HG03521 (cell line): ENCODE data around the gene MESP2.

Source experiments
- ATAC-seq: cut with Tn5 transposase; IDR thresholded peaks from one replicate; pipeline ENCODE4 v1.9.1; 2021; ENCODE audit warnings: mild to moderate bottlenecking, moderate library complexity; ENCODE audit not compliant: unreplicated experiment

The MESP2 gene

GRCh38 chr15:89776274-89777072 is at the start of gene MESP2:
Gene MESP2 (plus strand): TSS chr15:89776332. CDS start chr15:89776358, 26 bp downstream.
- peak; percentile 68 for ATAC-seq

DNA sequence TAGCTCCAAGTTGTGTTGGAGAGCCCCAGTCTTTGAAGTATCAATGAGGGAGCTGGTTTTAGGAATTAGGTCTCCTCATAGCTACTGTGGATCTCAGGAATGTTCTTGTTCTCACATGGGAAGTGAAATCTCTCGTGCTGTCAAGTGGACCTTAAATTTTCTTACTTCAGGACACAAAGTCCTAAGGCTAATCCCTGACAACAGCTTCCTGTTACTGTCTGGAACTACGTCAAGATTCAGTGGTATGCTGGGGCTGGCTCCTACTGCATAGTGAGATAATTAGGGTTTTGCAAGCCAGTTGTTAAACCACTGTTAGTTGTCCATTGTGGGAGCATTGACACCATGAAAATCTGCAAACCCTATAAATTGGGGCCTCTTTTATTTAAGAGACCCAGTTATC is 47.9 kb upstream of the MESP2 start:
- ATAC-seq: no peak

DNA sequence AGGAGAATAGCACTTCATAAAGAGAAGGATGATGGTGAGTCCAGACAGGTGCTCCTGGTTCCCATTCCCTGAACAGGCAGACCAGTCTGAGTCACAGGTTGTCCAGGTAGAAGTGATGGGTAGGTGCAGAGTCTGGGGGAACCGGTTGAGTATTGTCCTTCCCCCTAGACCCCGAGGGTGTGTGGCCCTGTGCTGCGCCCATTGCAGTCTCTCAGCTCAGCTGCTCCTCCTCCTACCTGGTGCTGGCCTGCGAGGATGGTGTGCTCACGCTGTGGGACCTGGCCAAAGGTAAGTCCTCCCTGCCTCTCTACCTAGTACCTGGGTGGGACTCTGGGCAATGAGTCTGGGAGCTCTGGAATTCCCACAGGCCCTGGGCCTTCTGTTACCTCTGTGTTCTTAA is 44.9 kb upstream of the MESP2 start:
- no peak for ATAC-seq

- ATAC-seq: no peak
These were observed 43.5 kb upstream of the MESP2 start for GRCh38 chr15:89732451-89733172.

GRCh38 chr15:89735773-89736172 is 40.4 kb upstream of the MESP2 start:
- ATAC-seq: no peak

DNA sequence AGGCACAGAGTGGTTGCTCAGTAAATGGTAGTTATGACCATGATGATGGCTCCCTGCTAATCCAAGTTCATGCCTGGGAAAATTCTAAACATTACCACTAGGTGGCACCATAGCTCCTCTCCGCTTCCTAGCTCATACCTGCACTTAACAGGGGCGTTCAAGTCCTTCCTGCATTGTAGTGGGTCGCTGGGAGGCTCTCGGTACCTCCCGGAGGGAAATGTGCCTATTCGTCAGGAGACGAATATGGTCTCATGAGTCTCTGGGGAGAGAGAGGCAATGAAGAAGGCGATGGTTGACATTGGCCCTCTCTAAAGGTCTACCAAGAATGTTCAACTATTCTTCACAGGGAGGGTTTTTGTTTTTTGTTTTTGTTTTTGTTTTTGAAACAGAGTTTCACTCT is 36.0 kb upstream of the MESP2 start:
- no peak for ATAC-seq

- no peak for ATAC-seq
These were observed 33.1 kb upstream of the MESP2 start for GRCh38 chr15:89743011-89743410.

GRCh38 chr15:89743594-89743993 is 32.5 kb upstream of the MESP2 start:
- no peak for ATAC-seq

GRCh38 chr15:89745131-89745530 is 31.0 kb upstream of the MESP2 start:
- ATAC-seq: no peak

GRCh38 chr15:89745768-89746167 is 30.4 kb upstream of the MESP2 start:
- no peak for ATAC-seq

DNA sequence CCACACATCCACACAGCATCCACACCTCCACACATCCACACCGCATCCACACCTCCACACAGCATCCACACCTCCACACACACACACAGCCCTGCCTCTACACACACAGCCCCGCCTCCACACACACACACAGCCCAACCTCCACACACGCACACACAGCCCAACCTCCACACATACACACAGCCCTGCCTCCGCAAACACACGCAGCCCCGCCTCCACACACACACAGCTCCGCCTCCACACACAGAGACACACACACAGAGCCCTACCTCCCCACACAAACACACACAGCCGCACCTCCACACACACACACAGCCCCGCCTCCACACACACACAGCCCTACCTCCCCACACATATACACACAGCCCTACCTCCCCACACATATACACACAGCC is 29.7 kb upstream of the MESP2 start:
- ATAC-seq: no peak

- no peak for ATAC-seq
These were observed 28.1 kb upstream of the MESP2 start for GRCh38 chr15:89747708-89748682.

- ATAC-seq: no peak
These were observed 27.1 kb upstream of the MESP2 start for GRCh38 chr15:89749054-89749453.

DNA sequence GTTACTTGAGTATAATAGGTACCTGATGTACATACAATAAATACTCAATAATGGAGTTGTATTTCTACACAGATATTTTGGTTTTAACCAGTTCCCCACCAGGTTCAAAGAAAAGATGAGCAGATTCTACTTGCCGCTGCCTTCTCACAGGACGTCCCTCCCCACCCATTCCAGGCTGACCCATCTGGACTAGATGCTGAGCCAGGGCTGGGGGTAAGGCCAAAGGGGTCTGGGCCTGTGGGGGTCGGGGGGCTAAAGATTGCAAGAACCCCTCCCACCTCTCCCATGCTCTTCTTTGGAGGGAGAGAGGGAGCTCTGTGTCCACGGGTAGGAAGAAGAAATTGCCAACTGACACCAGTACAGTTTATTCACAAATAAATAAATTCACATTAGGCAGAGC is 26.6 kb upstream of the MESP2 start:
- no peak for ATAC-seq

DNA sequence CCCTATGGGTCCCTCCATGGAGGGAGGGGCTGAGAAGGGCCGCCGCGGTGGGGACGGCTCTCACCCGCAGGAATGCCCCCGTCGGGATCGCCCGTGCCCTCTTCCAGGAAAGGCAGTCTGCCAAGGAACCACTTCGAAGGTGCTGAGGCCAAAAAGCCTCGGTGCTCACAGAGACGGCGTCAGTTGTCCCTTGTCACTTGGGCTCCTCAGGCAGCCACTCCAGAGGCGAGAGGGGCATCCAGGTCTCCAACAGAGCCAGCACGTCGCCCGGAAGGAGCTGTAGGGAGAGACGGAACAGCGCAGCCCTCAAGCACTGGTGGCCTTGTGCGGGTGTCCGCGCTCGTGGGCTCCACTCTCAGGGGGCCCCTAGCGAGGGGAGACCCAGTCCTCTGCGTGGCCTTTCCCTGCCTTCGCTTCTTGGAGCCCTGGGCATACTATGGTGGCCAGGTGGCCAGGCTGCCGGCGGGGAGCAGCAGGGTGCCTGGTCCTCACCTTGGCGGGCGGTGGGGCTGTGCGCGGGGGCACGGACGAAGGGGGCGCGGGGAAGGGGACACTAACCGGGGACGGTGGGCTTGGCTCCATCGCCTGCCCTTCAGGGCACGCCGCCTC is 26.1 kb upstream of the MESP2 start:
- ATAC-seq: peak; percentile 2

DNA sequence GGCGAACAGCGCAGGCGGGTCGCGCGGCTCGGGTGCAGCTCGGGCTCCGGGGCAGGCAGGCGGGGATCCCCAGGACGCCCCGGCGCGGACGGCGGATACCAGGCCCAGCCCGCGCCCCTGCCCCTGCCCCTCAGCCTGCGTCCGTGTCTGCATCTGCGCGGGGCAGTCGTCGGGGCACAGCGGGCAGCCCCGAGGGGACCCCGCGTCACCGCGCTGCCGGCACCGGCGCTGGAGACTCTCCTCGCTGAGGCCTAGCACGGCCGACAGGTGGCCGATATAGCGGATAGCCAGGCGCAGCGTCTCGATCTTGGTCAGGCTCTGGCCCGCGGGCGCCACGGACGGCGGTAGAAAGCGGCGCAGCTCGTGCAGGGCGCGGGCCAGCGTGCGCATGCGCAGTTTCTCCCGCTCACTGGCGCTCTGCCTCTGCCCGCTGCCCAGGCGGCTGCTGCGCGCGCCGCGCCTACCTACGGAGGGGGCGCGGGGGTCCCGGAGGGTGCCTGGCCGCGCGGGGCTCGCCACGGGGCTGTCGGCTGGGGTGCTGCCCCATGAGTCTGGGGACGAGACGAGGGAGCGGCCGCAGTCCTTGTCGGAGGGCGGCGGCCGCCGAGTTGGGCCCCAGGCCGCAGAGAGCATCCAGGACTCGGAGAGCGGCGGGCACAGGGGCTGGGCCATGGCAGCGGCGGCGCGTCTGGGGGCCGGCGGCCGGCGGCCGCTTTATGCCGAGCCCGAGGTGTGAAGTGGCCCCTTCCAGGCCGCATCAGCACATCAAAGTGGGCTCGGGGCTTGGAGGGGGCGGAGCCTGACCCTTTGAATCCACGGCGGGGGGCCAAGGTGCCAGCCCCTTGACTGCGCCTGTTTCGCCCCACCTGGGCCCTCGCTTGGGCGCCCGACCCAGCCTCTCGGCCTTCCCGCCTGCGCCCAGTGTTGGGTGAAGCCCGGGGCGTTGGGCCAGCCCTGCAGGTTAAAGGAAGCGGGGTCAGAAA is 25.3 kb upstream of the MESP2 start, which contains the start of gene MESP1:
TSS of gene MESP1 (minus strand) at position 690 of the 983 bp plus-strand sequence. CDS start at position 672, 18 bp downstream.
- ATAC-seq: peak; percentile 94

DNA sequence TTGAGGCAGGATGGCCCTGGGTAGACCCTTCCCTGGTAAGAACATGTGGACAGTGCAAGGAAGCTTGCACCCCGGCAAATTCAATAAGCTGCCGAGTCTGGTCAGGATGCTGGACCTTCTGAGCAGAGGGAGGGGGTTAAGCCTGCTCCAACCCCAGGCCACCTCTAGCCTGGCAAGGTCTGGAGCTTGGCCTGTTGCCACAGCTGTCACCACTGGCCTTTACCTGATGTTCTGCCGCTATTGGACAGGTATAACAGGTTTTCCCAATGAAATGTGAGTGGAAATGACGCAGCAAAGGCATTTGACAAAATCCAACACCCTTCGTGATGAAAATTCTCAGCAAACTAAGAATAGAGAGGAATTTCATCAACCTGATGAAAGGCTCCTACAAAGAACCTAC is 24.4 kb upstream of the MESP2 start:
- no peak for ATAC-seq

GRCh38 chr15:89753855-89754254 is 22.3 kb upstream of the MESP2 start:
- ATAC-seq: no peak

DNA sequence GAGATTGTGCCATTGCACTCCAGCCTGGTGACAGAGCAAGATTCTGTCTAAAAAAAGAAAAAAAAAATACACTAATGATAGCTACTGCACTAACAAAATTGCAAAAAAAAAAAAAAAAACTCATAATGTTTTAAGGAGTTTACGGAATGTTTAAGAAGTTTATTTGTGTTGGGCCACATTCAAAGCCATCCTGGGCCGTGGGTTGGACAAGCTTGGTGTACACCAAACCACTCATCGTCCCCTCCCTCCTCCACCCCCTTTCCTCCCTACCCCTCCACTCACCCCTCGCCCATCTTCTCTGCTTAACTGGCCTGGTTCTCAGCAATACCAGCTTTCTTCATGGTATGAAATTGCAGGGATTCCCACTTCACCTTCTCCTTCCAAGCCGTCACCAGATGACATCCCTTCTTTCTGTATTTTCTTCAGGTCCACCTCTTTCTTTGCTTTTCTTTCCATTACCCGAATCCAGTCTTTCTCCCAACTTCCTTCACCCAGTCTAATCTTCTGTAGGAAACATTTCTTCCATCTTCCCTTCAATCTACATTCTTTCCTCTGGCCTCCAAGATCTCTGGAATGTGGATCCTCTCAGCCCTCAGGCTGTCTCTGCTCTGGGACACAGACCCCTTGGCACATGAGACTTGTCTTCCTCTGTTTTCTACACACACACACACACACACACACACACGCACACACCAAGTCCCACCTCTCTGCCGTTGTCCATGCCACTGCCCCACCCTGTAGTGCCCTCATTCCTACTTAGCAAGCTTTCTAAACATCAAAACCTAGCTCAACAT is 21.6 kb upstream of the MESP2 start:
- ATAC-seq: no peak
